Coronary artery (tissue), 2 donors: ENCODE results near the gene CUX1.
"Not testable (repeated sequence)": the region's sequence is repeated elsewhere in the genome, so short reads cannot be mapped to it uniquely, and the experiment has no call there.

Experiments used
- DNase-seq: peaks from one replicate; pipeline ENCODE4 v3.0.0-alpha.2; 2017; ENCODE audit warnings: low spot score
- H3K27ac ChIP-seq, 2 donors: fragments of 200-600 bp; sonication (generic); one replicate each; pipeline ENCODE4 v1.5.1; 2016 to 2019
- H3K4me3 ChIP-seq: fragments of 200-600 bp; sonication (generic); 2 replicates; pipeline ENCODE4 v1.5.1; 2016; ENCODE audit warnings: mild to moderate bottlenecking, moderate library complexity
- CTCF ChIP-seq: fragments of 200-600 bp; sonication (generic); IDR thresholded peaks from one replicate; pipeline ENCODE4 v1.5.1; 2019; ENCODE audit warnings: antibody characterized with exemption

Gene CUX1

GRCh38 chr7:101833799-101834198 lies 16.4 kb downstream of the CUX1 start:
- TF ChIP-seq CTCF, result no peak
- Histone ChIP-seq H3K4me3 (no peak overlapping the region), H3K27ac (no peak overlapping the region)
- DNase-seq, result no peak

GRCh38 chr7:101835136-101835535 lies 17.7 kb downstream of the CUX1 start:
- Histone ChIP-seq H3K4me3 (no peak overlapping the region), H3K27ac (no peak overlapping the region)
- no peak for TF ChIP-seq CTCF
- DNase-seq, result no peak

GRCh38 chr7:101837433-101837832 lies 20.0 kb downstream of the CUX1 start:
- H3K27ac ChIP-seq, H3K4me3 ChIP-seq, DNase-seq: not testable (repeated sequence)

DNA sequence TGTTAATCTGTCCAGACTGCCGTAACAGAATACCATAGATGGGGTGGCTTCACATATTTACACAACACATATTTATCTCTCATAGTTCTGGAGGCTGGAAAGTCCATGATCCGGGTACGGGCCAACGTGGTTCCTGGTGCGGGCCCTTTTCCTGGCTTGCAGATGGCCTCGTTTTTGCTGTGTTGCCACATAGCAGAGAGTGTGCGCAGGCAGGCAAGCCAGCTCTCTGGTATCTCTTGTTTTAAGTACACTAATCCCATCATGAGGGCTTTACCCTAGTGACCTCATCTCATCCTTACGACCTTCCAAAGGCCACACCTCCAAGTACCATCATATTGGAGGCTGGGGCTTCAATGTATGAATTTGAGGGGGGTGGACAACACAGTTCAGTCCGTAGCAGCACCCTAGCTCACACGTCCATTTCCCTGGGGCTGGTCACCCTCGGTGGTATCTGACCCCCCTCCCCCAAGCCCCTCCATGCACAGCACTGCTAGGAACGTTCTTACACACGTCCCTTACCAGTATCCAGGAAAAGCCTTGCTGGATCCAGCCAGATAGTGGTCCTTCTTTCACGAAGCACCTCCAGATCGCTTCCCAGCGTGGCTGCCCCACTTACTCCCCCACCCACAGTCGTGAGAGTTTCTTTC lies 21.5 kb downstream of the CUX1 start:
- DNase-seq, result no peak

GRCh38 chr7:101841328-101841727 lies 23.9 kb downstream of the CUX1 start:
- no peak for TF ChIP-seq CTCF
- no peak for DNase-seq
- Histone ChIP-seq H3K4me3 (no peak overlapping the region), H3K27ac (no peak overlapping the region)

More for the DNA sequence above, 21.5 kb downstream of the CUX1 start:
- Histone ChIP-seq H3K27ac (no peak overlapping the region), H3K4me3 (no peak overlapping the region)
- no peak for TF ChIP-seq CTCF

GRCh38 chr7:101843293-101844271 lies 26.2 kb downstream of the CUX1 start:
- DNase-seq, result no peak
- Histone ChIP-seq H3K4me3 (no peak overlapping the region), H3K27ac (no peak overlapping the region)
- no peak for TF ChIP-seq CTCF

DNA sequence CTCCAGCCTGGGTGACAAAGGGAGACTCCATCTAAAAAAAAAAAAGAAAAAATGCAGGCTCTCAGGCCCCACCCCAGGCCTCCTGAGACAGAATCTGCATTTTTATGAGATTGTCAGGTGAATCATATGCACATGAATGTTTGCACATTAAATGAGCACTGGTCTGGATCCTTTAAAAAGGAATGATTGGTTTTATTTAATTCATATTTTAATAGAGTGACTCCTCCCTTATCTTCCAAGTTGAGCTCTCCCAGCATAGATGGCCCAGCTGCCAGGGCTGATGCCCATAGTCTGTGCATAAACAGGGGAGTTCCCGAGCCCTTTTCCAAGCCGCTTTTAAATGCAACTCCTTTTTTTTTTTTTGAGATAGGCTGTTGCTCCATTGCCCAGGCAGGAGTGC lies 28.5 kb downstream of the CUX1 start:
- TF ChIP-seq CTCF, result no peak
- Histone ChIP-seq H3K4me3 (no peak overlapping the region), H3K27ac (no peak overlapping the region)
- no peak for DNase-seq
